Measurements from ENCODE around the gene GINS2.
A peak's percentile ranks its signal among the peaks of the same experiment; 100 is the strongest.

GINS2 gene

GRCh38 chr16:85629853-85630252 is 58.9 kb downstream of the GINS2 start:
- Mint-ChIP-seq H3K27me3 (no peaks in the 10 kb centered on the region), H3K27ac (peak overlapping the region; percentile 58), H3K36me3 (peaks cover 4% of the 10 kb centered on the region), H3K4me3 (no peak overlapping the region), H3K9me3 (ENCODE audit: low read depth) (no peaks in the 10 kb centered on the region), H3K4me1 (ENCODE audit: low read depth) (peaks cover 32% of the 10 kb centered on the region)

- Mint-ChIP-seq H3K27ac (peak overlapping the region; percentile 64), H3K4me1 (ENCODE audit: low read depth) (peaks cover 34% of the 10 kb centered on the region), H3K27me3 (no peaks in the 10 kb centered on the region), H3K9me3 (ENCODE audit: low read depth) (no peaks in the 10 kb centered on the region), H3K4me3 (no peak overlapping the region), H3K36me3 (peaks cover 4% of the 10 kb centered on the region)
Observed at GRCh38 chr16:85629326-85629725, 59.4 kb downstream of the GINS2 start.

GRCh38 chr16:85628645-85629044 is 60.1 kb downstream of the GINS2 start:
- Mint-ChIP-seq H3K9me3 (ENCODE audit: low read depth) (no peaks in the 10 kb centered on the region), H3K27me3 (no peaks in the 10 kb centered on the region), H3K36me3 (peaks cover 4% of the 10 kb centered on the region), H3K4me1 (ENCODE audit: low read depth) (peaks cover 35% of the 10 kb centered on the region), H3K27ac (peak overlapping the region; percentile 64), H3K4me3 (no peak overlapping the region)

- H3K9me3 Mint-ChIP-seq (ENCODE audit: low read depth) = no peaks in the 10 kb centered on the region
- H3K4me1 Mint-ChIP-seq (ENCODE audit: low read depth) = peaks cover 37% of the 10 kb centered on the region
Observed at GRCh38 chr16:85628265-85628556, 60.5 kb downstream of the GINS2 start.

GRCh38 chr16:85627526-85628264 is 61.1 kb downstream of the GINS2 start:
- no peaks in the 10 kb centered on the region for H3K9me3 Mint-ChIP-seq (ENCODE audit: low read depth)
- H3K27me3 Mint-ChIP-seq = no peaks in the 10 kb centered on the region
- peaks cover 4% of the 10 kb centered on the region for H3K36me3 Mint-ChIP-seq
- H3K27ac Mint-ChIP-seq = no peak overlapping the region
- no peak overlapping the region for H3K4me3 Mint-ChIP-seq
- peaks cover 41% of the 10 kb centered on the region for H3K4me1 Mint-ChIP-seq (ENCODE audit: low read depth)

More at GRCh38 chr16:85628265-85628556, 60.5 kb downstream of the GINS2 start:
- Mint-ChIP-seq H3K36me3 (peaks cover 4% of the 10 kb centered on the region), H3K27ac (peak overlapping the region; percentile 64), H3K27me3 (no peaks in the 10 kb centered on the region), H3K4me3 (no peak overlapping the region)

- H3K36me3 Mint-ChIP-seq = peaks cover 4% of the 10 kb centered on the region
- H3K27me3 Mint-ChIP-seq = no peaks in the 10 kb centered on the region
- no peak overlapping the region for H3K4me3 Mint-ChIP-seq
- H3K4me1 Mint-ChIP-seq (ENCODE audit: low read depth) = peaks cover 45% of the 10 kb centered on the region
- H3K9me3 Mint-ChIP-seq (ENCODE audit: low read depth) = no peaks in the 10 kb centered on the region
- H3K27ac Mint-ChIP-seq = no peak overlapping the region
Observed at GRCh38 chr16:85627089-85627488, 61.7 kb downstream of the GINS2 start.

Measured in activated naive CD8-positive, alpha-beta T cell (primary cell).